Endodermal cell (in vitro differentiated cells): ENCODE data around the gene EDN2. TPM values are rescaled to one million over a fixed set of nuclear protein-coding genes. Genes with fewer than 3 reads are reported as not detected.

Experiments used
- DNase-seq: peaks from one replicate; pipeline ENCODE4 v3.0.0-alpha.2; 2017
- H3K27ac ChIP-seq: 2 replicates; pipeline ENCODE4 v1.5.1; 2013; ENCODE audit warnings: mild to moderate bottlenecking, low read depth, low read length, moderate library complexity
- H3K27me3 ChIP-seq: 2 replicates; pipeline ENCODE4 v1.6.1; 2013; ENCODE audit warnings: mild to moderate bottlenecking, low read length, moderate library complexity; ENCODE audit not compliant: insufficient read depth, control insufficient read depth, poor library complexity, severe bottlenecking
- H3K36me3 ChIP-seq: 2 replicates; pipeline ENCODE4 v1.7.0; 2013; ENCODE audit warnings: mild to moderate bottlenecking, low read length, moderate library complexity; ENCODE audit not compliant: control insufficient read depth, insufficient read depth
- H3K4me1 ChIP-seq: one replicate; pipeline ENCODE4 v1.7.0; 2013; ENCODE audit warnings: low read length; ENCODE audit not compliant: control insufficient read depth, insufficient read depth
- H3K4me3 ChIP-seq: 2 replicates; pipeline ENCODE4 v1.5.1; 2013; ENCODE audit warnings: mild to moderate bottlenecking, low read length, moderate library complexity
- H3K9ac ChIP-seq: 2 replicates; pipeline ENCODE4 v1.6.1; 2013; ENCODE audit warnings: mild to moderate bottlenecking, low read length, moderate library complexity; ENCODE audit not compliant: poor library complexity, severe bottlenecking; ENCODE audit errors: extremely low read depth
- H3K9me3 ChIP-seq: 2 replicates; pipeline ENCODE4 v1.6.1; 2013; ENCODE audit warnings: mild to moderate bottlenecking, low read length, moderate library complexity; ENCODE audit not compliant: control insufficient read depth
- H3K27ac Mint-ChIP-seq: 2 replicates; pipeline ENCODE4 v1.8.0; 2020; ENCODE audit warnings: mixed read lengths
- H3K27me3 Mint-ChIP-seq: 2 replicates; pipeline ENCODE4 v1.8.0; 2021; ENCODE audit warnings: mild to moderate bottlenecking, mixed read lengths; ENCODE audit not compliant: insufficient read depth
- H3K36me3 Mint-ChIP-seq: 2 replicates; pipeline ENCODE4 v1.8.0; 2020; ENCODE audit warnings: low read depth, mixed read lengths
- H3K4me1 Mint-ChIP-seq: 2 replicates; pipeline ENCODE4 v1.8.0; 2020; ENCODE audit warnings: mixed read lengths
- H3K4me3 Mint-ChIP-seq: 2 replicates; pipeline ENCODE4 v1.8.0; 2020; ENCODE audit warnings: mild to moderate bottlenecking, moderate library complexity, mixed read lengths
- H3K9me3 Mint-ChIP-seq: 2 replicates; pipeline ENCODE4 v1.8.0; 2020; ENCODE audit warnings: mild to moderate bottlenecking, mixed read lengths
- CTCF ChIP-seq: fragments of 200-600 bp; sonication (generic); conservative IDR thresholded peaks from 2 replicates; pipeline ENCODE4 v1.5.0; 2021; ENCODE audit warnings: antibody characterized with exemption, mild to moderate bottlenecking
- WGBS, 2 experiments: methylation state at CpG; one replicate each; pipeline versions ENCODE4 v1.1.5 to v1.1.7; 2013; ENCODE audit warnings: missing lambda C conversion rate in 2 of 2, mixed read lengths in 1 of 2; ENCODE audit not compliant: insufficient coverage in 1 of 2, insufficient read length in 1 of 2; 5-methylcytosine and 5-hydroxymethylcytosine counted together
- total RNA-seq, 2 donors: library from RNA; stranded (reverse); fragmentation: NEBNext Ultra II Directional in 1 of 2; extraction: Animal tissue kit (Norgen Biotek cat#: 25700) in 1 of 2; gene quantifications; 2 replicates in 1 of 2; 3 replicates in 1 of 2; pipeline ENCODE4 v1.2.1, GENCODE V29; 2021

EDN2 gene
- total RNA-seq, 2 donors from 2014 or later: not detected

- no peaks in the 10 kb centered on the region for H3K36me3 Mint-ChIP-seq
- Histone ChIP-seq H3K36me3 (no peaks in the 10 kb centered on the region), H3K9ac (peak overlapping the region; percentile 34), H3K4me1 (peaks cover 7% of the 10 kb centered on the region), H3K27me3 (no peaks in the 10 kb centered on the region), H3K27ac (peak overlapping the region; percentile 89), H3K4me3 (no peak overlapping the region), H3K9me3 (no peaks in the 10 kb centered on the region)
- H3K4me1 Mint-ChIP-seq: peaks cover 27% of the 10 kb centered on the region
- WGBS, 2 experiments: 12 to 27% methylated on average over 12 to 23 of the region's 23 CpGs
- peak overlapping the region; percentile 74 for H3K27ac Mint-ChIP-seq
- TF ChIP-seq CTCF: no peak
- DNase-seq: peak; percentile 74
- H3K4me3 Mint-ChIP-seq: peak overlapping the region; percentile 6
- peaks cover 12% of the 10 kb centered on the region for H3K27me3 Mint-ChIP-seq
- H3K9me3 Mint-ChIP-seq: no peaks in the 10 kb centered on the region
Observed at GRCh38 chr1:41486371-41487125, 2.1 kb upstream of the EDN2 start.

- WGBS, 2 experiments: 69 to 74% methylated on average over 3 to 4 of the region's 4 CpGs
- Mint-ChIP-seq H3K27ac (peak overlapping the region; percentile 74), H3K9me3 (no peaks in the 10 kb centered on the region), H3K36me3 (no peaks in the 10 kb centered on the region), H3K4me3 (peak overlapping the region; percentile 6), H3K27me3 (peaks cover 12% of the 10 kb centered on the region), H3K4me1 (peaks cover 27% of the 10 kb centered on the region)
- DNase-seq: no peak
- Histone ChIP-seq H3K27me3 (no peaks in the 10 kb centered on the region), H3K4me3 (no peak overlapping the region), H3K9ac (no peak overlapping the region), H3K4me1 (peaks cover 7% of the 10 kb centered on the region), H3K27ac (peak overlapping the region; percentile 89), H3K36me3 (no peaks in the 10 kb centered on the region), H3K9me3 (no peaks in the 10 kb centered on the region)
- TF ChIP-seq CTCF: no peak
Observed at GRCh38 chr1:41486053-41486370, 1.5 kb upstream of the EDN2 start.

- Histone ChIP-seq H3K9ac (no peak overlapping the region), H3K27ac (no peak overlapping the region), H3K36me3 (no peaks in the 10 kb centered on the region), H3K4me1 (peaks cover 7% of the 10 kb centered on the region), H3K27me3 (no peaks in the 10 kb centered on the region), H3K9me3 (no peaks in the 10 kb centered on the region), H3K4me3 (no peak overlapping the region)
- H3K27me3 Mint-ChIP-seq: peaks cover 12% of the 10 kb centered on the region
- peaks cover 27% of the 10 kb centered on the region for H3K4me1 Mint-ChIP-seq
- H3K9me3 Mint-ChIP-seq: no peaks in the 10 kb centered on the region
- WGBS, 2 experiments: 59 to 63% methylated on average over 3 to 5 of the region's 5 CpGs
- peak; percentile 79 for DNase-seq
- H3K36me3 Mint-ChIP-seq: no peaks in the 10 kb centered on the region
- no peak for TF ChIP-seq CTCF
- H3K27ac Mint-ChIP-seq: peak overlapping the region; percentile 74
- no peak overlapping the region for H3K4me3 Mint-ChIP-seq
Observed at GRCh38 chr1:41485605-41486004, 1.1 kb upstream of the EDN2 start.
